ENCODE results near the gene ESRRG.
"Not testable (repeated sequence)": the region's sequence is repeated elsewhere in the genome, so short reads cannot be mapped to it uniquely, and the experiment has no call there.

ESRRG gene

DNA sequence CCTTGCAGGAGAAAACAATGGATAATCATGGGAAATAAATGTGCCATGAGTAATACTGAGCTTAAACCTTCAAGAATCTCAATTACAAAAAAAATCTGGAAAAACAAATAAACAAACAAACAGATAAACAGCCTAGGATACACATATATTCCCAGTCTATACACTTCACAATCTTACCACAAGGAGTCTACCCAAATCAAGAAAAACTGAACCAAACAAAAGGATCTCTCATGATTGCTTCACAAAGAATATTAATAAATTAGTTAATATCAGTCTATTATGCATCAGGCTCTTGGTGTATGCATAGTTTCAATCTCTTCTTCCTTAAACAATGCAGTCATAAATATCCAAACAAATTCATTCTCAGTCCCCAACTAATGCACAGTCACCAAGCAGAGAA lies 3.2 kb upstream of the ESRRG start:
- ATAC-seq (replicated peaks) = no peak
- H3K9me3 Mint-ChIP-seq = no peaks in the 10 kb centered on the region
- no peak for DNase-seq

DNA sequence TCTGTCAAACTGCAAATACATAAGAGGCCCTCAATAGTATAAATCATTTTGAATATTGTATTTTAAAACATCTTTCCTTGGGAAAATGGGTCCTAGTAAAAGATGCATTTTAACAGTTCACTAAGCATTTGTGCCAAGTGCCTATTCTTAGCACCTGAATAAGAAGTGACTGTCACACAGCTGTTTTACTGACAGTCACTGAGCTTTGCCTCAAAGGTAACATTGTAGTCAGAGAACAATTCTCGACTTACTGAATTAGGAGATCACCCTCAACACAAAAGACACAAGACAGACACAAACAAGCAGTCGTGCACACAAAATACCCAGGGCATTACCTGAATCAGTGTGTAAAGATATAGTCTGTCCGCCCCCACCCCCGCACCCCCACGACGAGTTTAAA lies 408 bp downstream of the ESRRG start:
- ATAC-seq (replicated peaks) = no peak
- Mint-ChIP-seq H3K4me3 (no peak overlapping the region), H3K27me3 (peaks cover 22 to 26% of the 10 kb centered on the region in 2 donors), H3K36me3 (no peaks in the 10 kb centered on the region), H3K9me3 (no peaks in the 10 kb centered on the region), H3K4me1 (peaks cover 4 to 7% of the 10 kb centered on the region in 2 donors), H3K27ac (no peak overlapping the region)
- DNase-seq = no peak

More for the DNA sequence above, 3.2 kb upstream of the ESRRG start:
- Mint-ChIP-seq H3K4me1 (peaks cover 4 to 7% of the 10 kb centered on the region in 2 donors), H3K36me3 (no peaks in the 10 kb centered on the region), H3K27ac (no peak overlapping the region), H3K4me3 (no peak overlapping the region), H3K27me3 (peaks cover 22 to 26% of the 10 kb centered on the region in 2 donors)

DNA sequence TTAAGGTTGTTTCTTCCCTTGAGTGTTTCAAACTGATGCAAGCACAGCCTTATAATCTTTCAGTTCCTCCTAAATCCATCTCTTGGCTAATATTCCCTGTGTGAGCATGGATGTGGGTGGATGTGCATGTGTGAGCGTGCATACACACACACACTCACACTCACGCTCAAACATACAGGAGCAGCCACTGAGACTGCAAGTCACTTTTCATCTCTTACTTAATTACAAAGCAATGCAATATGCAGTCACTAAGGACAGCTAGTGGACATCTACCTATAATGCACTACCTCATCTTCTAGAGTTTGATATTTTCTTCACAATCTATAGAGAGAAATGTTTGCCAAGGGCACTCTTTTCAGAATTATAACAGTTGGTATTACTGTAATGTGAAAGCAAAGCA lies 1.4 kb downstream of the ESRRG start:
- DNase-seq (no peak), ATAC-seq (replicated peaks) (no peak)
- Mint-ChIP-seq H3K36me3 (no peaks in the 10 kb centered on the region), H3K27ac (no peak overlapping the region), H3K4me1 (peaks cover 4 to 7% of the 10 kb centered on the region in 2 donors), H3K9me3 (no peaks in the 10 kb centered on the region), H3K4me3 (no peak overlapping the region), H3K27me3 (peaks cover 22 to 26% of the 10 kb centered on the region in 2 donors)

DNA sequence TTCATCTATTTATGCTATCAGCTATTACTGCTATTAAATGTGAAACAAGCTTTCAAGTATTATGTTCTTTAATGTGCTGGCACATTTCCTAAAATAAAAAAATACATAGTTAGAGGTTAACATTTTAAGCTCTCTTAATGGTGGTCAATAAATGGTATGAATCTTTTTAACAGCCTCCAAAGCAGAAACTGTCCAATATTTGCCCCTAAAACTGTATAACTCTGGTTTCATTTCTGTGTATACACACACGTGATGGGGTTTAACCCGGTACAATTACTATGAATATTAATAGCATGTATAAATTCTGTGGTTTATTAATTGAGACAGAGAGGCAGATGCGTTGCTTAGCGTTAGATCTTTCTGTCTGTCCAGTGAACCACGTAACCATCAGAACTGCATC lies 2.2 kb downstream of the ESRRG start:
- Mint-ChIP-seq H3K27ac (no peak overlapping the region), H3K4me3 (no peak overlapping the region), H3K4me1 (peaks cover 4 to 7% of the 10 kb centered on the region in 2 donors), H3K36me3 (no peaks in the 10 kb centered on the region), H3K9me3 (no peaks in the 10 kb centered on the region), H3K27me3 (peaks cover 21 to 22% of the 10 kb centered on the region in 2 donors)
- no peak for ATAC-seq (replicated peaks)
- no peak for DNase-seq

DNA sequence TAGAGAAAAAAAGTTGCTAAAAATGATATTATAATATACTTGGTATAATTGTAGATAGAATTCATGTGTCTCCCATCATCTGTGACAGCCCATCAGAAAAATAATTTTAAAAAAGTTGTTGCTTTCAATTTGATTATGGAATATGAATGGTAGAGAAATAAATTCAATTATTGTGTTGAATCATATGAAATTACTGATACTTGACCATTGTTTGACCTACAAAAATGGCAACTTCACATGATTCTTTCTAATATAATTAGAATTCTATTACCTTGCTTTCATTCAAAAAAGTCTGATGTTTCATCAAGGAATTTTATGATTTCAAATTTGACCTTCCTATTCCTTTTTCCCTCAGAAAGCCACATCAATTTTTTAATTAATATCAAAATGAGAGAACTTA lies 11.5 kb downstream of the ESRRG start:
- Mint-ChIP-seq H3K4me3 (no peak overlapping the region), H3K4me1 (no peaks in the 10 kb centered on the region), H3K27me3 (no peaks in the 10 kb centered on the region), H3K9me3 (no peaks in the 10 kb centered on the region), H3K27ac (no peak overlapping the region), H3K36me3 (no peaks in the 10 kb centered on the region)
- DNase-seq (no peak), ATAC-seq (replicated peaks) (no peak)

DNA sequence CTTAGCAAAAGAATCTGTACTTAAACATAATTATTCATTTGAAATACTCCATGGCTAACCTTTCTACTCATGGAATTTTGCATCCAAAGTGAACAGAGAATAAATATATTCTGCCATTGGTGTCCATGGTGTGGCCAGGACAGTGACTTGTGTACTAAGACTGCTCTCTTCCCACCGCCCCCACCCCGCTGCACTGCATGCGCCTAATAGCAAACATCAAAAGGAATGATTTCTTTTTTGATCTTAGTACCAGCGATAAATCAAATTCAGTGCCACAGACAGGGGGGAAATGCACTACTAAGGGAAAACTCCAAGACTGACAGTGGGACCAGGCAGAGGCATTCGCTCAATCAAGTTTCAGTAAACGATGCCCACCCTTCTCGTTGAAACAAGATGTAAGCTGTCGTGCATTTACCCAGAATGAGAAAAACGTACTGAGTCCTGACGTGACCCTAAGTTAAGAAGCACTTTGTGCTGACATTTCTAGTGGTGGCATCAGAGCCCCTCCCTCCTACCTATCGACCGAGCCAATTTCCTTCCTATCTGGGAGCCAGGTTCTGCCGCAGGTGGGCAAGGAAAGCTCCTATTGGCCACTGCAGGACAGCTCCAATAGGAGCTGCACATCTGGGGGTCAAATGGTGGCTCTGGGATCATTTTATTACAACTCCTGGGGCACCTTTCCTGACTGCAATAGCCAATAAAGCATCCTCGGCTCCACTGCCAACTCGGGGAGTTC lies 12.5 kb downstream of the ESRRG start:
- no peaks in the 10 kb centered on the region for H3K27me3 Mint-ChIP-seq
- DNase-seq (no peak), ATAC-seq (replicated peaks) (no peak)
- no peaks in the 10 kb centered on the region for H3K4me1 Mint-ChIP-seq
- H3K4me3 Mint-ChIP-seq = no peak overlapping the region
- H3K9me3 Mint-ChIP-seq = no peaks in the 10 kb centered on the region
- no peaks in the 10 kb centered on the region for H3K36me3 Mint-ChIP-seq
- H3K27ac Mint-ChIP-seq = no peak overlapping the region

DNA sequence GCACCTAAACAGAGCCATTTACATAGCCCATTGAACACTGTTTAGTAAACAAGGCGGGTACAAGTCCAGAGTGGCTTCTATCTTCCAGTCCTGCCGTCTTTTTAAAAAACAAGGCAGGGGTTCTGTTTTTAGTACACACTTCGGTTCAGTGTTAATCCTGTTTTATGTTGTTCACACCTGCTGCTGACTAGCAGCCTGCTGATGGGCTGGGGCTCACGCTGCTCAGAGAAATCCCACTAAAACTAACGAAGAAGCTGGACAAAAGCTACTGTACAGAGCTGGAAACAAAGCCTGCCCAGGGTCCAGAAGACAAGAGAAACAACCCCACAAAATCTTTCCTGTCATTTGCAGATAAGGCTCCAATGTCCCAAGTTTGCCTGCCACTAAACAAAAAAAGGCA lies 13.2 kb downstream of the ESRRG start:
- no peak for ATAC-seq (replicated peaks)
- Mint-ChIP-seq H3K27ac (no peak overlapping the region), H3K36me3 (no peaks in the 10 kb centered on the region), H3K9me3 (no peaks in the 10 kb centered on the region), H3K27me3 (no peaks in the 10 kb centered on the region), H3K4me3 (no peak overlapping the region), H3K4me1 (no peaks in the 10 kb centered on the region)
- no peak for DNase-seq

DNA sequence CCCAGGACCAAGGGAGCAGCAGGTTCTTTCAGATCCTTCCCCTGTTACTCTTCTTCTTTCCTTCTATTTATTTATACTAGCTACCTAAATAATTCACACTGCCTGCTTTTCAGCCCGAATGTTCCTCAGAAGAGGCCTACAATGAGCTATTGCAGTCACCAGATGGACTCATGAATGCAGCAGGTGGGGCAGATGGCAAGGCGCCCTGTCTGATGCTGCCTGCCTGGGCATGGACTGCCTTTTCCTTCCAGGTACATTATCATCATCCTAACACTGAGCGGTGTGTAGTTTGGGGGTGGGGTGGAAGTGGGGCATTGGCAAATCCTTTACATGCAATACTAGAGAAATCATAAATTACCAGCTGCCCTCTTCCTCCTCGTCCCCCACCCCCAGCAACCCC lies 17.6 kb downstream of the ESRRG start:
- Mint-ChIP-seq H3K4me3 (no peak overlapping the region), H3K9me3 (no peaks in the 10 kb centered on the region), H3K4me1 (no peaks in the 10 kb centered on the region), H3K27ac (no peak overlapping the region), H3K27me3 (no peaks in the 10 kb centered on the region), H3K36me3 (no peaks in the 10 kb centered on the region)
- DNase-seq (no peak), ATAC-seq (replicated peaks) (no peak)

DNA sequence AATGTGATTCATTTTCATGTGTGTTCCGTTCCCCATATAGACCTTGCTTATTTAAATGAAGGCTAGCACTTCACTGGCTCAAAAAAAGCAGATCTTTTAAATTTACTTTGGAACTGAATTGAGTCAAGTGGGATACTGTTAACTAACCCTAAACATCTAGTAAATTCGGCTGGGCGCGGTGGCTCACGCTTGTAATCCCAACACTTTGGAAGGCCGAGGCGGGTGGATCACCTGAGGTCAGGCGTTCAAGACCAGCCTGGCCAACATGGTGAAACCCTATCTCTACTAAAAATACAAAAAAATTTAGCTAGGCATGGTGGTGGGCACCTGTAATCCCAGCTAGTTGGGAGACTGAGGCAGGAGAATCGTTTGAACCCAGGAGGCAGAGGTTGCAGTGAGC lies 19.2 kb downstream of the ESRRG start:
- DNase-seq; H3K4me3 Mint-ChIP-seq; H3K9me3 Mint-ChIP-seq; H3K4me1 Mint-ChIP-seq; H3K27ac Mint-ChIP-seq; H3K36me3 Mint-ChIP-seq; ATAC-seq (replicated peaks); H3K27me3 Mint-ChIP-seq: not testable (repeated sequence)

DNA sequence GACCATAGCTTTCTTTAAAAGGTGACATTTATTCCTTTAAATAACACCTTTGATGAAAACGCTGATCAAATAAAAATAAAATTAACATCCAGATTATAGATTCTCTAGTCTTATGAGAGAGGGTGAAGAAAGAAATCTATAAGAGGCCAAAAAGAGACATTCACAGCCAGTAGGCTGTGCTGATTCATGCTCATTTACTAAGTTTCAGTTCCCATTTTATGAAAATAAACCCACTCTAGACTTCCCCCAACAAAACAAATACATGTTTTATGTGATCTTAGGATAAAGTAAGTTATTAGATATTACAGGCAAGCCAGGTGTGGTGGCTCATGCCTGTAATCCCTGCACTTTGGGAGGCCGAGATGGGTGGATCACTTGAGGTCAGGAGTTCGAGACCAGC lies 21.1 kb downstream of the ESRRG start:
- no peak overlapping the region for H3K4me3 Mint-ChIP-seq
- no peaks in the 10 kb centered on the region for H3K36me3 Mint-ChIP-seq
- H3K27ac Mint-ChIP-seq = no peak overlapping the region
- no peaks in the 10 kb centered on the region for H3K27me3 Mint-ChIP-seq
- H3K4me1 Mint-ChIP-seq = no peaks in the 10 kb centered on the region
- DNase-seq = no peak
- ATAC-seq (replicated peaks) = peak; percentile 61 to 67
- no peaks in the 10 kb centered on the region for H3K9me3 Mint-ChIP-seq

DNA sequence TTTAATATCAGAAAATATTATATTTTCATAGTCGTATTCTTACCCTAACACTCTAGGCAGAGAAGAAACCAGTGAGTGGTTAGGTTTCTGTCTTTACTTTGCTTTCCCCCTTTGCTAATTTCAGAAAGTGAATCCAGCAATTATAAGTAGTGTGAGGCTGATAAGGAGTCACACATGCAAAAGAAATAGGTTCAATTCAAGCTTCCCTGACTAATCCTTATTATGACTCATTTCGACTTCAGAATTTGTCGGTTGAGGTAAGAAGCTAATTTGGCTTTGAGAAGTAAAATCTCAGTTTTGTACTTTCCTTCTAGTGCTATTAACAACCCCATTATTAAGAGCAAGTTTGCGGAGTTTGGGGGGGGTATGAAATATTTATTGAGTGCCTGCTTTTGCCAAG lies 22.4 kb downstream of the ESRRG start:
- H3K4me1 Mint-ChIP-seq = no peaks in the 10 kb centered on the region
- H3K4me3 Mint-ChIP-seq = no peak overlapping the region
- no peaks in the 10 kb centered on the region for H3K9me3 Mint-ChIP-seq
- no peak for ATAC-seq (replicated peaks)
- no peak overlapping the region for H3K27ac Mint-ChIP-seq
- no peak for DNase-seq
- no peaks in the 10 kb centered on the region for H3K36me3 Mint-ChIP-seq
- H3K27me3 Mint-ChIP-seq = no peaks in the 10 kb centered on the region

DNA sequence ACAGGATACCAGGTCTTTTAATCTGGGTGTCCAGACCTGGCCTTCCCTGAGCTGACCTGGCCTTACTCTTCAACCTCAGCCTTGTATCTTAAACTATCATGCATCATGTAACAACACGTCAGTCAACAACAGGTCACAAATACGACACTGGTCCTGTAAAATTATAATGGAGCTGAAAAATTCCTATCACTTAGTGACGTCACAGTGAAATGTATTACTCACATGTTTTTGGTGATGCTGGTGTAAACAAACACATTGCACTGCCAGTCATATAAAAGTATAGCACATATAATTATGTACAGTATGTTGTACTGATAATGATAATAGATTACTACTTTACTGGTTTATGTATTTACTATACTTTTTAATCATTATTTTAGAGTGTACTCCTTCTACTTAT lies 31.5 kb downstream of the ESRRG start:
- Mint-ChIP-seq H3K27ac (no peak overlapping the region), H3K4me3 (no peak overlapping the region), H3K27me3 (peaks cover 0 to 3% of the 10 kb centered on the region in 2 donors), H3K4me1 (no peaks in the 10 kb centered on the region), H3K9me3 (no peaks in the 10 kb centered on the region), H3K36me3 (no peaks in the 10 kb centered on the region)
- no peak for DNase-seq
- ATAC-seq (replicated peaks) = no peak

DNA sequence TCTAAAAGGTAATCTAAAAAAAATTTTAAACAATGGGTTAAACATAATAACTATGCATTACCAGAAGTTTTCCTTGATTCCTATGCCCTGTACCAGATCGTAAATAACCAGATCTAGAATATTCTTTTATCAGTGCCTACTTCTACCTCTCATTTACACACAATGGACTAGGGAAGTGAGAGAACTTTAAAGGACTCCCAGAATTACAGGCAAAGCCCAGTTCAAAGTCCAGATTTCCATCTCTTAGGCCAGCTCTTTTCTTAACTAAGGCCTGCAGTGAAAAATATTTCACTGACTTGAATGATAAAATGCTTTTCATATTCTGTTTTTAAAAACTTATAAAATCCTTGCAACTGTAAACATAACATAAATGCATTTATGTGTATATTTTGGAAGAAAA lies 32.6 kb downstream of the ESRRG start:
- Mint-ChIP-seq H3K4me1 (no peaks in the 10 kb centered on the region), H3K36me3 (no peaks in the 10 kb centered on the region), H3K4me3 (no peak overlapping the region), H3K27ac (no peak overlapping the region), H3K9me3 (no peaks in the 10 kb centered on the region), H3K27me3 (peaks cover 0 to 3% of the 10 kb centered on the region in 2 donors)
- ATAC-seq (replicated peaks) (no peak), DNase-seq (no peak)

DNA sequence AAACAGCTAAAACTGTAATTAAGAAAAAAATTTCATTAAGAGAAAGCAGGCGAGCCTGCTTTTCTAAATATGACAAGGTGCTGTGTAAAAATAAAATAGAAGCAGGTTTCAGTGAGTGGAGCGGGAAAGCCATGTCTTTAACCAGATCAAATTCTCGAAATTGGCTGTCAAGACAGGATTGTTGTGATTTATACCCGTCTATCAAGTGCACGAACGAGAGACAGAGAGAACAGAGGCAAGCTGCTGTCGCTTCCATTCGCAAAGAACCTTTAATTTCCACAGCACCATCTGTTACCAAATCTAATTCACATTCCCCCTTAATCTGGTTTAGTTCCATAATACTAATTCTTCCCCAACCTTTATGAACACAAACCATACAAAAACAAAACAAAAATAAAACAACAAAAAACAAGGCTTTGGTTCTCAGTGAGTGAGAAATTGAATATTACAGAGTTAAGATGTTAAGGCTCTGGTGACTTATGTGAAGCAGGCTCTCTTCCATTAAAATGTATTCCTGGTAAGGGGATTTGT lies 35.0 kb downstream of the ESRRG start:
- H3K27ac Mint-ChIP-seq = no peak overlapping the region
- no peaks in the 10 kb centered on the region for H3K4me1 Mint-ChIP-seq
- no peaks in the 10 kb centered on the region for H3K9me3 Mint-ChIP-seq
- H3K36me3 Mint-ChIP-seq = no peaks in the 10 kb centered on the region
- no peak for DNase-seq
- H3K4me3 Mint-ChIP-seq = no peak overlapping the region
- H3K27me3 Mint-ChIP-seq = peaks cover 0 to 3% of the 10 kb centered on the region in 2 donors
- ATAC-seq (replicated peaks) = no peak

DNA sequence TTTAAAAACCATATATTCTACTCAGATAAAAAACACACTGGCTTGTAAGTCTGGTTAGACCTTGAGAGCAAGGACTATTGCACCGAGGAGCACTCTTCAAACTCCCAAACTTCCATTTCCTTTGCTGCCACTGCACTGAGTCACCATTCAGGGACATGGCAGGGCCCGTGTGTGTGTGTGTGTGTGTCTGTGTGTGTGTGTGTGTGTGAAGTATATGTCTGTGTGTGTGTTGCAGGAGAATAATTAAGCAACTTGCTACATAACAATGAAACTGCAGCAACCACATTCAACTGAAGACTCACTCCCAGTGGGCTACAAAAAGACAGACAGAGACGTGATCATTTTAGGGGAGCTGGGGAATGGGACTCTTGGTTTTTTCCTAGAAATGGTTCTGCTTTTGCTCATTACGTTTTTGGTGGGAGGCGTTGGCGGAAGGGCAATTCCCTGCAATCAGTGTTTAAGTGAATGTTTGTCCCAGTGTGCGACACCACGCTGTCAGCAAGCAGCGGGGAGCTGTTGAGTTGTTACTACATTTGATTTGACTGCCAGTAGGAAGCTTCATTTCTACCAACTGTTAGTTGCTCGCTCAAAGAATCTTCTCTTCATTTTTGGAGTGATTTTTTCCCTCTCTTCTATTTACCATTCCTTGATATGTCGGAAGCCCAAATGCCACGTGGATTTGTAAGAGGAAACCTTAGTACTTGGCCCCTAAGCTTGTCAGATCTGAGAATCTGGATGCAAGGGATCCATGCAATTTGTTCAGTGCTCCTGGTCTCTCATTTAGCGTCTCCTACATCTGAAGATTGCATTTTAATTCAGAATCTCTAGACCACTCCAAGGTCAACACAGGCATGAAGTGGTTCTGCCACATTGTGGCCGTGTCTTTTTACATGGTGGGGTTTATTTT lies 36.1 kb downstream of the ESRRG start:
- ATAC-seq (replicated peaks) = no peak
- H3K27me3 Mint-ChIP-seq = peaks cover 0 to 3% of the 10 kb centered on the region in 2 donors
- H3K9me3 Mint-ChIP-seq = no peaks in the 10 kb centered on the region
- H3K4me1 Mint-ChIP-seq = no peaks in the 10 kb centered on the region
- no peak for DNase-seq
- no peak overlapping the region for H3K27ac Mint-ChIP-seq
- H3K4me3 Mint-ChIP-seq = no peak overlapping the region
- no peaks in the 10 kb centered on the region for H3K36me3 Mint-ChIP-seq

Data from stimulated activated naive B cell treated with anti-CD40 and anti-IgM and Interleukin-4, amounts not matched to agents 10 μg/mL and 1 μg/mL and 100 μg/mL, for 72 hours (primary cell).